ENCODE results near the gene WWOX.

WWOX gene

DNA sequence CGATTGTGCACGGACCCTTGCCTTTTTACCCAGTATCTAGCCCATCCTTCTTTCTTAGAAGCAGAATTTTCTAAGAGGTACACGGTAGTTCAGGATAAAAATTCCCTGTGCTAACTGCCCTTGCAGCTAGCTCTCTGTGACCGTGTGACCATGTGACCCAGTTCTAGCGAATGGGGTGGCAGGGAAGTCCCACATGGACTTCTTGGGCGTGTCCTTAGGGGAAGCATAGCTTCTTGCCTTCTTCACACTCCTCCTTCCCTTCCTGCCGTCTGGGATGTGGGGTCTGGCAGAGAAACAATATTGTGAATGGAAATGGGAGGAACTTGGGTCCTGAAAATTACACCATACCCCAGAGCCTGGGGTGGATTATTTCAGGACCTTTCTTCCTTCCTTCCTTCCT lies 830.4 kb downstream of the WWOX start:
- CTCF ChIA-PET, result no interaction called here

DNA sequence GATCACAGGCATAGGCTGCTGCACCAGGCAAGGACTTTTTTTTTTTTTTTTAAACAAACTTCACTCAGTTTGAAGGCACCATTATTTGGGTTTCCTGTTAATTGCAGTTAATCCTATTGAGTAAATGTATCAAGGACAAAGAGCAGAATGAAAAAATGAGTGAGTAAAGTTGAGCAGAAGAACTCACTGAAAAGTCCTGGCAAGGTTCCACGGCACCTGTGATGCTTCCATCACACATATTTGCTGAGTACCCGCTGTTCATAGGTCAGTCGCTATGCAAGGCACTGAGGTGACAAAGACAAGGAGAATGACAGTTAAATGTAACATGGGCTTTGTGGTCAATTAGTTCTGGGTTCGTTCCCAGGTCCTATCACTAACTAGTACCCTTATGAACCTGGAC lies 831.1 kb downstream of the WWOX start:
- POLR2A ChIA-PET, result no interaction called here
- DNase-seq (ENCODE audit: low read depth, low spot score), result no peak
- H3K4me3 ChIP-seq (ENCODE audit: low read depth, low read length), result no peak overlapping the region
- CTCF ChIA-PET, result no interaction called here
- TF ChIP-seq CTCF (IDR thresholded peaks at IDR 0.05; ENCODE audit: insufficient read depth, low read length, missing control alignments), result no peak

More for the DNA sequence above, 830.4 kb downstream of the WWOX start:
- no peak for TF ChIP-seq CTCF (IDR thresholded peaks at IDR 0.05; ENCODE audit: insufficient read depth, low read length, missing control alignments)
- DNase-seq (ENCODE audit: low read depth, low spot score), result no peak
- H3K4me3 ChIP-seq (ENCODE audit: low read depth, low read length), result no peak overlapping the region
- POLR2A ChIA-PET, result no interaction called here

- H3K4me3 ChIP-seq (ENCODE audit: low read depth, low read length), result no peak overlapping the region
- no peak for DNase-seq (ENCODE audit: low read depth, low spot score)
- TF ChIP-seq CTCF (IDR thresholded peaks at IDR 0.05; ENCODE audit: insufficient read depth, low read length, missing control alignments), result no peak
- ChIA-PET POLR2A (no interaction called here), CTCF (no interaction called here)
These were observed 831.8 kb downstream of the WWOX start for GRCh38 chr16:78931267-78931666.

DNA sequence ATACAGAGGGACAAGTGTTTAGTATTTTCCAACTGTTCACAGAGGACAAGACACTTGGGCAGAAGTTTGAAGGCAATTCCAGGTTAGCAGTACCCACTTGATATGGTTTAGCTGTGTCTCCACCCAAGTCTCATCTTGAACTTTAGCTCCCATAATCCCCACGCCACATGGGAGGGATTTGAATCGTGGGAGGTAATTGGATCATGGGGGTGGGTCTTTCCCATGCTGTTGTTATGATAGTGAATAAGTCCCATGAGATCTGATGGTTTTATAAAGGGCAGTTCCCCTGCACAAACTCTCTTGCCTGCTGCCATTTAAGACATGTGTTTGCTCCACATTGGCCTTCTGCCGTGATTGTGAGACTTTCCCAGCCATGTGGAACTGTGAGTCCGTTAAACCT lies 832.2 kb downstream of the WWOX start:
- ChIA-PET POLR2A (no interaction called here), CTCF (no interaction called here)
- no peak overlapping the region for H3K4me3 ChIP-seq (ENCODE audit: low read depth, low read length)
- no peak for TF ChIP-seq CTCF (IDR thresholded peaks at IDR 0.05; ENCODE audit: insufficient read depth, low read length, missing control alignments)
- no peak for DNase-seq (ENCODE audit: low read depth, low spot score)

DNA sequence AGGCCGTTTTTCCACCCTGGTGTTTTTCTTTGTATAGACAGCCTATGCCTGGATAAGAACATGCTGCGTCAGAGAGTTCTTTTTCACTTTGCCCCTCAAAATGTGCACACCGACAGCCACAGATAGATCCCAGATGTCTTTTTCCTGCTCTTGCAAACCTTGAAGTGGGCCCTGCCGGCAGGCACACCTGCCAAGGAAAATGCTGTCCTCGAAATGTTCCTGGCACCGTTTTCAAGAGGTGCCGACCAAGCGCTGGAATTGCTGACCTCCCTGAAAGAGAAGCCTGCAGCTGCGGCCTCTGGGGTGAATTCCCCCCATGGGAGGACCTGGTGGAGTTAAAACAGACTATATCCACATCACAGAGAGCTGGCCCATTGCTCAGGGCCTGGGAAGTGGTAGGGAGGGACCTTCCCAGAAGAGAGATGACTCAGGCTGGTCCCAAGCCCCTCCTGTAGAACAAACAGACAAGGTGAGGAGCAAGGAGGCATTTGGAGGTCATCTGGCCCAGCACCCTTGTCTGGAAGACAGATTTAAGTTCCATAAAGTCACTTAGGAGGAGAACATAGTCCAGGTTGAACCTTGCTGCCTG lies 833.0 kb downstream of the WWOX start:
- DNase-seq (ENCODE audit: low read depth, low spot score), result no peak
- no peak overlapping the region for H3K4me3 ChIP-seq (ENCODE audit: low read depth, low read length)
- ChIA-PET POLR2A (no interaction called here), CTCF (no interaction called here)
- no peak for TF ChIP-seq CTCF (IDR thresholded peaks at IDR 0.05; ENCODE audit: insufficient read depth, low read length, missing control alignments)

DNA sequence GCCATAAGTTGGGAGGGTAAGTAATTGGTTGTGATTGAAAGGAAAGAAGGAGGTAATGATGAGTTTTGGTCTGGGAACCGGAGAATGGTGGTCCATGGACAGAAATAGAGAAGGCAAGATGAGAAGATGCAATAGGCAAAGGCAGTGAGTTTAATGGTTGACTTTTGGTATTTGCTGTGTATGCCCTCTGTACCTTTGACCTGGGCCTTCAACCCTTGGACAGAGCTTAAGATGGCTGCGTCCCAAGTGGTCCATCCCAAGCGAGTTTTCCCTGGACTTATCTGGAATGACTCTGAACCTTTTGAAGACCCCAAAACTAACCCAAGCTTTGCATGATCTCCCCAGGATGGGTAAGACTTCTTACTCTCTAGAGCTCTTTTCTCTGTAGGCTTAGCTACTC lies 836.6 kb downstream of the WWOX start:
- DNase-seq (ENCODE audit: low read depth, low spot score), result no peak
- no peak for TF ChIP-seq CTCF (IDR thresholded peaks at IDR 0.05; ENCODE audit: insufficient read depth, low read length, missing control alignments)
- POLR2A ChIA-PET, result no interaction called here
- CTCF ChIA-PET, result no interaction called here
- no peak overlapping the region for H3K4me3 ChIP-seq (ENCODE audit: low read depth, low read length)

Data from AG04449 (cell line).